IMR-90 (cell line): ENCODE measurements around the gene UNK. TPM values are rescaled to one million over a fixed set of nuclear protein-coding genes. Genes with fewer than 3 reads are reported as not detected.

ENCODE experiments used
- ATAC-seq: fragments of 200-7000 bp; cut with Tn5 transposase; 2 replicates; pipeline ENCODE4 v1.9.1; 2020; ENCODE audit warnings: low read depth, mild to moderate bottlenecking, moderate library complexity
- BruUV-seq: library from RNA; stranded (reverse); fragments of 400-500 nt; replicated peaks from 2 replicates; lab custom pipeline; 2021; lab: Mats Ljungman, UMichigan
- CTCF ChIA-PET: fragments of 300-600 bp; formaldehyde crosslinking; extraction: SDS; loops from one replicate; lab custom pipeline; 2021; ENCODE audit warnings: antibody characterized with exemption; lab: Yijun Ruan, JAX
- POLR2A ChIA-PET: fragments of 300-600 bp; sonication (Branson Sonifier 250); formaldehyde crosslinking; loops from one replicate; lab custom pipeline; 2022; ENCODE audit warnings: antibody characterized with exemption; ENCODE audit not compliant: unreplicated experiment; lab: Charles Lee
- DNase-seq: peaks from one replicate; pipeline ENCODE4 v3.0.0; 2013
- H2AFZ ChIP-seq: replicated peaks from 2 replicates; pipeline ENCODE3; 2013; ENCODE audit warnings: low read length, mild to moderate bottlenecking; ENCODE audit not compliant: poor library complexity
- H2AK5ac ChIP-seq: 2 replicates; pipeline ENCODE4 v1.6.1; 2013; ENCODE audit warnings: low read depth, low read length, inconsistent platforms
- H2AK9ac ChIP-seq: replicated peaks from 2 replicates; pipeline ENCODE3; 2013; ENCODE audit warnings: mild to moderate bottlenecking, low read depth, low read length, moderate library complexity; ENCODE audit not compliant: poor library complexity
- H2BK120ac ChIP-seq: 2 replicates; pipeline ENCODE4 v1.6.1; 2013; ENCODE audit warnings: low read depth, low read length, inconsistent platforms
- H2BK15ac ChIP-seq: 3 replicates; pipeline ENCODE4 v1.6.1; 2013; ENCODE audit warnings: low read depth, low read length, inconsistent platforms
- H2BK20ac ChIP-seq: 2 replicates; pipeline ENCODE4 v1.6.1; 2013; ENCODE audit warnings: low read depth, mild to moderate bottlenecking, inconsistent platforms, low read length, moderate library complexity
- H2BK5ac ChIP-seq: 2 replicates; pipeline ENCODE4 v1.6.1; 2013; ENCODE audit warnings: mild to moderate bottlenecking, low read depth, low read length, inconsistent platforms; ENCODE audit not compliant: poor library complexity, severe bottlenecking
- H3K14ac ChIP-seq: replicated peaks from 2 replicates; pipeline ENCODE4 v1.6.1; 2013; ENCODE audit warnings: low read depth, low read length, inconsistent platforms
- H3K18ac ChIP-seq: 2 replicates; pipeline ENCODE4 v1.6.1; 2013; ENCODE audit warnings: low read depth, low read length, control low read depth
- H3K23ac ChIP-seq: 2 replicates; pipeline ENCODE4 v1.6.1; 2013; ENCODE audit warnings: low read depth, low read length, inconsistent platforms
- H3K27ac ChIP-seq: 2 replicates; pipeline ENCODE4 v1.5.1; 2013; ENCODE audit warnings: mild to moderate bottlenecking, control low read depth, low read length; ENCODE audit not compliant: insufficient read depth
- H3K27me3 ChIP-seq: 2 replicates; pipeline ENCODE4 v1.6.1; 2013; ENCODE audit warnings: low read length; ENCODE audit not compliant: control insufficient read depth, insufficient read depth
- H3K36me3 ChIP-seq: 2 replicates; pipeline ENCODE4 v1.6.1; 2013; ENCODE audit warnings: low read length, mixed read lengths; ENCODE audit not compliant: control insufficient read depth, insufficient read depth
- H3K4ac ChIP-seq: 2 replicates; pipeline ENCODE4 v1.6.1; 2013; ENCODE audit warnings: low read depth, low read length, inconsistent platforms
- H3K4me1 ChIP-seq: 2 replicates; pipeline ENCODE4 v1.6.1; 2013; ENCODE audit warnings: low read length, mixed read lengths; ENCODE audit not compliant: control insufficient read depth, insufficient read depth
- H3K4me2 ChIP-seq: 2 replicates; pipeline ENCODE4 v1.6.1; 2013; ENCODE audit warnings: low read depth, mild to moderate bottlenecking, control low read depth, low read length, moderate library complexity
- H3K4me3 ChIP-seq: 2 replicates; pipeline ENCODE4 v1.5.1; 2013; ENCODE audit warnings: low read depth, mild to moderate bottlenecking, control low read depth, low read length, moderate library complexity; ENCODE audit not compliant: insufficient read depth
- H3K56ac ChIP-seq: 2 replicates; pipeline ENCODE4 v1.6.1; 2013; ENCODE audit warnings: low read length, inconsistent platforms; ENCODE audit not compliant: insufficient read depth; ENCODE audit errors: extremely low read depth
- H3K79me1 ChIP-seq, 2 experiments: 2 replicates each; pipeline ENCODE4 v1.6.1; 2013; ENCODE audit warnings: low read length in 2 of 2, inconsistent platforms in 1 of 2, low read depth in 1 of 2
- H3K9ac ChIP-seq: 2 replicates; pipeline ENCODE4 v1.6.1; 2013; ENCODE audit warnings: low read depth, low read length, control low read depth
- H3K9me1 ChIP-seq: 2 replicates; pipeline ENCODE4 v1.6.1; 2013; ENCODE audit warnings: low read length, inconsistent platforms; ENCODE audit not compliant: insufficient read depth
- H3K9me3 ChIP-seq: 2 replicates; pipeline ENCODE4 v1.6.1; 2013; ENCODE audit warnings: low read length; ENCODE audit not compliant: control insufficient read depth, insufficient read depth
- H4K20me1 ChIP-seq: 2 replicates; pipeline ENCODE4 v1.6.1; 2013; ENCODE audit warnings: low read length, inconsistent platforms; ENCODE audit not compliant: insufficient read depth
- H4K5ac ChIP-seq: 2 replicates; pipeline ENCODE4 v1.6.1; 2013; ENCODE audit warnings: mild to moderate bottlenecking, low read depth, low read length, control low read depth
- H4K8ac ChIP-seq, 2 experiments: 2 replicates each; pipeline ENCODE4 v1.6.1; 2013; ENCODE audit warnings: low read depth in 2 of 2, low read length in 2 of 2, control low read depth in 1 of 2, inconsistent platforms in 1 of 2
- H4K91ac ChIP-seq: 2 replicates; pipeline ENCODE4 v1.6.1; 2013; ENCODE audit warnings: low read depth, low read length, inconsistent platforms; ENCODE audit not compliant: insufficient read depth
- BHLHE40 ChIP-seq: fragments of 150-350 bp; IDR thresholded peaks from 2 replicates; pipeline ENCODE4 v1.6.1; 2016; ENCODE audit warnings: mild to moderate bottlenecking, low read depth, low read length
- CEBPB ChIP-seq: IDR thresholded peaks from 2 replicates; pipeline ENCODE4 v1.6.1; 2012; ENCODE audit warnings: low read depth, low read length, improper control_type of control experiment
- FOS ChIP-seq: fragments of 150-350 bp; IDR thresholded peaks from 2 replicates; pipeline ENCODE4 v1.6.1; 2016; ENCODE audit warnings: low read depth, low read length
- MAFK ChIP-seq: IDR thresholded peaks from 2 replicates; pipeline ENCODE4 v1.6.1; 2012; ENCODE audit warnings: low read depth, low read length, improper control_type of control experiment
- MAZ ChIP-seq: IDR thresholded peaks from 2 replicates; pipeline ENCODE4 v1.6.1; 2012; ENCODE audit warnings: low read depth, mild to moderate bottlenecking, low read length, improper control_type of control experiment, moderate library complexity, borderline replicate concordance
- MXI1 ChIP-seq: IDR thresholded peaks from 2 replicates; pipeline ENCODE4 v1.6.1; 2012; ENCODE audit warnings: low read depth, mild to moderate bottlenecking, low read length, moderate library complexity, borderline replicate concordance
- NFE2L2 ChIP-seq: fragments of 150-350 bp; IDR thresholded peaks from 2 replicates; pipeline ENCODE4 v1.6.1; 2016; ENCODE audit warnings: low read depth, mild to moderate bottlenecking, low read length
- POLR2A ChIP-seq: IDR thresholded peaks from 2 replicates; pipeline ENCODE4 v1.6.1; 2012; ENCODE audit warnings: mild to moderate bottlenecking, low read depth, low read length
- RAD21 ChIP-seq: IDR thresholded peaks from 2 replicates; pipeline ENCODE4 v1.6.1; 2012; ENCODE audit warnings: low read length, improper control_type of control experiment
- RCOR1 ChIP-seq: IDR thresholded peaks from 2 replicates; pipeline ENCODE4 v1.6.1; 2012; ENCODE audit warnings: mild to moderate bottlenecking, low read length, improper control_type of control experiment; ENCODE audit not compliant: insufficient replicate concordance
- RFX5 ChIP-seq: IDR thresholded peaks from 2 replicates; pipeline ENCODE4 v1.8.0; 2012; ENCODE audit warnings: low read depth, mild to moderate bottlenecking, low read length, moderate library complexity
- SMC3 ChIP-seq: fragments of 150-350 bp; IDR thresholded peaks from 2 replicates; pipeline ENCODE4 v1.6.1; 2016; ENCODE audit warnings: low read depth, mild to moderate bottlenecking, antibody characterized with exemption, low read length, moderate library complexity
- WGBS, 2 experiments: methylation state at CpG; one replicate each; pipeline versions ENCODE4 v1.1.5 to v1.1.7; 2013; ENCODE audit warnings: missing lambda C conversion rate in 2 of 2; ENCODE audit not compliant: insufficient read length in 1 of 2; ENCODE audit errors: extremely low coverage in 2 of 2; 5-methylcytosine and 5-hydroxymethylcytosine counted together
- dilution Hi-C: fragments of 300-500 bp; cut with HindIII; formaldehyde crosslinking; loops from one replicate; pipeline ENCODE4 v1.14.3; 2018; ENCODE audit warnings: low sequenced_read_pairs; ENCODE audit not compliant: unreplicated experiment
- in situ Hi-C: fragments of 300-500 bp; cut with MboI; formaldehyde crosslinking; loops from 3 replicates; pipeline ENCODE4 v1.14.3; 2019; ENCODE audit warnings: low sequenced_read_pairs, inconsistent platforms, mixed read lengths
- intact Hi-C: fragments of 100-400 bp; cut with micrococcal nuclease; formaldehyde crosslinking; loops from 2 replicates; pipeline ENCODE4 v1.10.0; 2022
- polyA plus RNA-seq, 3 experiments: library from polyadenylated mRNA; depleted of rRNA; stranded (reverse); fragments of >200 nt; gene quantifications; 2 replicates each; pipeline ENCODE4 v1.2.3, GENCODE V29; 2012; ENCODE audit warnings: low replicate concordance in 1 of 3
- total RNA-seq: library from RNA; depleted of rRNA; stranded (reverse); fragments of >200 nt; gene quantifications from 2 replicates; pipeline ENCODE4 v1.2.3, GENCODE V29; 2012
- TF ChIP-seq, protein P1 (sequence below): fragments of 150-350 bp; IDR thresholded peaks from 2 replicates; pipeline ENCODE4 v1.6.1; 2017; ENCODE audit warnings: mild to moderate bottlenecking, antibody characterized with exemption, low read length, low read depth
- TF ChIP-seq, protein P2 (sequence below): fragments of 150-350 bp; IDR thresholded peaks from 2 replicates; pipeline ENCODE4 v1.6.1; 2016; ENCODE audit warnings: low read depth, mild to moderate bottlenecking, low read length, moderate library complexity, borderline replicate concordance
- TF ChIP-seq, protein P3 (sequence below): conservative IDR thresholded peaks from 2 replicates; pipeline ENCODE4 v1.5.1; 2012; ENCODE audit warnings: mild to moderate bottlenecking, low read depth, low read length, improper control_type of control experiment

UNK gene
- total and polyA plus RNA-seq, 2 of the 4 experiments (the other 2 are of a cell fraction): 15.4 to 17.3 TPM

DNA sequence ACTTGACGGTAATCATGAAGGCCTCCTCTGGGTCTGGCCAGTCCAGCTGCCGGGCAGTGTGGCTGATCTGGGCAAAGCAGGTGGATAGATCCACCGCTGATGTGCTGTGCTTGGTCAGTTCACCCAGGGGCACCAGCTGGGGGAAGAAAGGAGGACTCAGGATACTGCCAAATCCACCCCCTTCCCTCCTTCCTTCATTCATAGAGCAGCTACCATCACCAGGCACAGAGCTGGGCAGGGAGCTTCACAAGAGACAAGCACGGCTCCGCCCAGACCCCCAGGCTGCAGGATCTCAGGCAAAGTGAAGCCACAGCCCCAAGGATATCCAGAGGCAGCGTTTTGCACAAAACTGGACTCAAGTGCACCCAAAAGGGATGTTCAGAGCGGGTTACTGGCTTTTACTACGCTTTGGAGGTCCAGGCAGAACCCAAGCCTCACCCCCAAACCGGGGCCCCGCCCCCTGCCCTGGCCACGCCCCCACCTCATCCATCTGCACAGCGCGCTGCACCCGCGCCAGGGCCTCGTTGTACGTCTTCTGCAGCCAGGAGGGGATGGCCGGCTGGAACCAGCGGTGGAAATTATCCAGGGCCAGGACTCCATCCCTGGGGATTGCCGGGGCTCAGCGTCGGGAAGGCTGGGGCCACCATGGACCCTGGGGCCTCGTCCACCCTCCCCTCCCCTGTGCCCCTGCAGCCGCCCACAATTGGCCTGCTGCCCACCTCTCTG is 50.5 kb downstream of the UNK start:
- Histone ChIP-seq H3K56ac (no peak overlapping the region), H4K8ac (no peak overlapping the region), H2BK15ac (no peak overlapping the region), H4K5ac (no peak overlapping the region), H3K9me1 (peaks cover 3% of the 10 kb centered on the region; the same call in 1 of the 2 replicates), H2BK5ac (no peak overlapping the region), H3K14ac (no peak overlapping the region), H3K4ac (no peak overlapping the region), H3K27me3 (no peaks in the 10 kb centered on the region; the same call in 1 of the 2 replicates), H2BK20ac (no peak overlapping the region), H3K9me3 (no peaks in the 10 kb centered on the region), H3K36me3 (no peaks in the 10 kb centered on the region), H2AFZ (peak overlapping the region; percentile 40), H3K4me3 (no peak overlapping the region), H2BK120ac (no peak overlapping the region), H3K4me1 (peaks cover 3% of the 10 kb centered on the region), H3K4me2 (no peak overlapping the region; the same call in 1 of the 2 replicates), H3K18ac (no peak overlapping the region), H3K9ac (no peak overlapping the region), H2AK5ac (no peak overlapping the region), H3K79me1 (no peaks in the 10 kb centered on the region), H3K27ac (no peak overlapping the region), H4K20me1 (no peaks in the 10 kb centered on the region), H2AK9ac (no peak overlapping the region), H3K23ac (no peak overlapping the region), H4K91ac (no peak overlapping the region)
- peak; percentile 63; the same call in 1 of the 2 replicates for ATAC-seq
- intact Hi-C loops: no loop called here
- CTCF ChIA-PET: no interaction called here
- BruUV-seq: no TSS peak
- DNase-seq: no peak
- 27% methylated on average over 13 of the region's 24 CpGs; no CpG with 5 or more reads in 1 of the 2 experiments for WGBS, 2 experiments
- dilution Hi-C loops: no loop called here
- in situ Hi-C loops: no loop called here
- POLR2A ChIA-PET: interaction anchor here (1.6 kb wide), 1 partner anchor 55 kb away, joined by 5 read pairs; a partner anchor contains a TSS
- TF ChIP-seq, protein P1, sequence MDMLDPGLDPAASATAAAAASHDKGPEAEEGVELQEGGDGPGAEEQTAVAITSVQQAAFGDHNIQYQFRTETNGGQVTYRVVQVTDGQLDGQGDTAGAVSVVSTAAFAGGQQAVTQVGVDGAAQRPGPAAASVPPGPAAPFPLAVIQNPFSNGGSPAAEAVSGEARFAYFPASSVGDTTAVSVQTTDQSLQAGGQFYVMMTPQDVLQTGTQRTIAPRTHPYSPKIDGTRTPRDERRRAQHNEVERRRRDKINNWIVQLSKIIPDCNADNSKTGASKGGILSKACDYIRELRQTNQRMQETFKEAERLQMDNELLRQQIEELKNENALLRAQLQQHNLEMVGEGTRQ: no peak
- no peak for TF ChIP-seq NFE2L2
- TF ChIP-seq SMC3: no peak
- TF ChIP-seq RAD21: no peak
- TF ChIP-seq CEBPB: no peak
- no peak for TF ChIP-seq FOS
- TF ChIP-seq MAFK: no peak
- TF ChIP-seq RCOR1: no peak
- no peak for TF ChIP-seq MAZ
- TF ChIP-seq POLR2A: no peak
- TF ChIP-seq, protein P2, sequence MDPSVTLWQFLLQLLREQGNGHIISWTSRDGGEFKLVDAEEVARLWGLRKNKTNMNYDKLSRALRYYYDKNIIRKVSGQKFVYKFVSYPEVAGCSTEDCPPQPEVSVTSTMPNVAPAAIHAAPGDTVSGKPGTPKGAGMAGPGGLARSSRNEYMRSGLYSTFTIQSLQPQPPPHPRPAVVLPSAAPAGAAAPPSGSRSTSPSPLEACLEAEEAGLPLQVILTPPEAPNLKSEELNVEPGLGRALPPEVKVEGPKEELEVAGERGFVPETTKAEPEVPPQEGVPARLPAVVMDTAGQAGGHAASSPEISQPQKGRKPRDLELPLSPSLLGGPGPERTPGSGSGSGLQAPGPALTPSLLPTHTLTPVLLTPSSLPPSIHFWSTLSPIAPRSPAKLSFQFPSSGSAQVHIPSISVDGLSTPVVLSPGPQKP: no peak
- TF ChIP-seq RFX5: no peak
- TF ChIP-seq BHLHE40: no peak
- TF ChIP-seq, protein P3, sequence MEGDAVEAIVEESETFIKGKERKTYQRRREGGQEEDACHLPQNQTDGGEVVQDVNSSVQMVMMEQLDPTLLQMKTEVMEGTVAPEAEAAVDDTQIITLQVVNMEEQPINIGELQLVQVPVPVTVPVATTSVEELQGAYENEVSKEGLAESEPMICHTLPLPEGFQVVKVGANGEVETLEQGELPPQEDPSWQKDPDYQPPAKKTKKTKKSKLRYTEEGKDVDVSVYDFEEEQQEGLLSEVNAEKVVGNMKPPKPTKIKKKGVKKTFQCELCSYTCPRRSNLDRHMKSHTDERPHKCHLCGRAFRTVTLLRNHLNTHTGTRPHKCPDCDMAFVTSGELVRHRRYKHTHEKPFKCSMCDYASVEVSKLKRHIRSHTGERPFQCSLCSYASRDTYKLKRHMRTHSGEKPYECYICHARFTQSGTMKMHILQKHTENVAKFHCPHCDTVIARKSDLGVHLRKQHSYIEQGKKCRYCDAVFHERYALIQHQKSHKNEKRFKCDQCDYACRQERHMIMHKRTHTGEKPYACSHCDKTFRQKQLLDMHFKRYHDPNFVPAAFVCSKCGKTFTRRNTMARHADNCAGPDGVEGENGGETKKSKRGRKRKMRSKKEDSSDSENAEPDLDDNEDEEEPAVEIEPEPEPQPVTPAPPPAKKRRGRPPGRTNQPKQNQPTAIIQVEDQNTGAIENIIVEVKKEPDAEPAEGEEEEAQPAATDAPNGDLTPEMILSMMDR: no peak
- TF ChIP-seq MXI1: no peak
